Caki2 (cell line): Measurements from ENCODE around the gene ZNF57. TPM values are rescaled to one million over a fixed set of nuclear protein-coding genes. Genes with fewer than 3 reads are reported as not detected.
"Not testable (repeated sequence)": the region's sequence is repeated elsewhere in the genome, so short reads cannot be mapped to it uniquely, and the experiment has no call there.

Experiments used
- DNase-seq: peaks from one replicate; pipeline ENCODE4 v3.0.0-alpha.2; 2015; ENCODE audit warnings: low read depth
- in situ Hi-C: cut with HindIII; loops from 2 replicates; pipeline ENCODE4 v1.10.0; 2016; ENCODE audit warnings: low sequenced_read_pairs, low pct_unique_long_range_greater_than_20kb, mixed read lengths
- total RNA-seq: library from RNA; depleted of rRNA; stranded (reverse); fragments of >200 nt; shearing (Covaris generic); gene quantifications from 2 replicates; pipeline ENCODE4 v1.2.3, GENCODE V29; 2014; ENCODE audit warnings: low replicate concordance; rRNA removed

ZNF57 gene
- total RNA-seq, 1 experiment from 2014 or later = 0.37 TPM

DNA sequence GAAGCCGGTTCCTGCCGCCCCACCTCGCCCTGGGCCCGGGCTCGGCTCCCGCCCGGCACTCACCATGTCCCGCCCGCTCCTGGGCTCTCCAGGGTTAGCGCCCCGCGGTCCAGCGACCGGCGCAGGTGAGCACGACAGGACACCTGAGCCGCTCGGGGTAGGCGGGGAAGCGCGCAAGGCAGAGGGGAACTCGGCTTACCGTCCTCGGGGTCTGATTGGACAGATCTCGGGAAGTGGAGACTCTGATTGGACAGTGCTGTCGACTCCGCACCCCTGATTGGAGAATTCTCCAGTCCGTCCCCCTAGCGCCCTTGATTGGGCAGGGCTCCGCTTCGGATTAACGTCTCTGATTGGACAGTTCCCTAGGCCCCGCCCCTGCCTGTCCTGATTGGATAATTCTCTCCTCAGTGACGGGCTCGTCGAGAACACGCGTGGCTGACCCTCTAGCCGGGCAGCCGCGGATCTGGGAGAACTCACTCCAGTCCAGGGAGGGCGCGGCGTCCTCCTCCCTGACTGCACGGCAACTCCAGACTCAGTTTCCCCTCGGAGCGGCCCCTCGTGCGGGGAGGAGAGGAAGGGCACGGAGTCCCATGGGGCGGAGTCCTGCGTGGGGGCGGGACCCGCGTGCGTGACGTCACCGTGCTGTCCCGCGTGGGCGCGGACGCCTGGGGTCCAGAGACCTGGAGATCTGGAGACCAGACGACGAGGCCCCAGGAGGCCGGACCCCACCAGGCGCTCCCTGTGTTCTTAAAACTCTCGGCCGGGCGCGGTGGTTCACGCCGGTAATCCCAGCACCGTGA, 44.2 kb downstream of the ZNF57 start, which contains the start of gene ZNF77:
Gene ZNF77 (minus strand): TSS at position 197 of the 800 bp plus-strand sequence. CDS start 131 bp downstream, at position 66.
- in situ Hi-C loops = no loop called here
- peak; percentile 92 for DNase-seq

GRCh38 chr19:2945575-2946184, 45.0 kb downstream of the ZNF57 start:
- in situ Hi-C loops = no loop called here
- DNase-seq = no peak

DNA sequence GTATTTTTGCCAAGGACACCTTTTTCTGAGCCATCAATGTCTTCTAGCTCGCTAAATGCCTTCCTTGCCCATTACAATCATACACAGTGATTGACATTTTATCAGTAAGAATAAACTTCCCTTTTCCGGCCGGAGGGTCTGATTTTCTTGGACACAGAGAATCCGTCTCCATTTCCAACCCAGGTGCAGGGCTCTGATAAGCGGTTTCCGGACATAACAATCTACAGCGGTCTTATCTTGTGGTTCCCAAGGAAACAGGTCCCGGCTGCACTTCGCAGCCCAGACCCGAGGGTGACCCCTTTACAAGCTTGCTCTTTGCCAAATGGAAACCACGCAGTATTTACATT, 49.2 kb downstream of the ZNF57 start:
- in situ Hi-C loops = no loop called here
- no peak for DNase-seq

DNA sequence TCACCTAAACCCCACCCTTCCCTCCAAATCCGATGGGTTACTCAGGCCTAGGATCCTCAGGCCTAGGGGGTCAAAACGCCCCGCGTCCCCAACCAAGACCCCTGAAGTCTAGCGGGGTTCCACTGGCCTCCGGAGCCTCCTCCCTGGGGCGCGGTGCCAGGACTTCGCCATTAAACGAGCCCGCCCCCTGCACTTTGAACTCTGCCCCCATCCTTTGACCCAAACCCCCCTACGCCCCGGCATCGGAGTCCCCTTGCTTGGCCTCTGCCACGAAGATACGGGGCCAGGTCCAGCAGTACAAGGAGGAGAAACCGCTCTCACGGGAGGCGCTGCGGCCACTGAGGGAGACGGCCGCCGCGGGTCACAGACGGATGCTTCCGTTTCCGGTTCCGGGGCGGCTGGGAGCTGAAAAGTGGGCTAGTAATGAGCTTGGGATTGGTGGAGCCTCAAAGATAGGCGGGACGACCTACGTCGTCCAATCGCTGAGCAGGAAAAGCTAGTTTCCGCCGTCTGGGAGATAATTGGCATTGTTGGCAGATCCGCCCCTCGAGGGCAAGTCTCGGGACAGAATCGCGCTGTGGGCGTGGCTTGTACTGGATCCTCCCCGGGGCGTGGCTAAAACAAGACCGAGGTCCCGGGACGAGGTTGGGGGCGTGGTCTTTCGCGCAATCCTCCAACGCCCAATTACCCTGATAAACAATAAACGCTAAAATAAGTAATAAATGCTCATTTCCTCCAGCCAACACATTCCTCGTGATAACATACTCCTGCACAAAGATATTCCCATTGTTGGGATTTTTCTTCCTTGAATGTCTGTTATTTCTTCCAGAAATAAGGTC, 49.8 kb downstream of the ZNF57 start:
- peak; percentile 94 for DNase-seq
- in situ Hi-C loops = no loop called here

DNA sequence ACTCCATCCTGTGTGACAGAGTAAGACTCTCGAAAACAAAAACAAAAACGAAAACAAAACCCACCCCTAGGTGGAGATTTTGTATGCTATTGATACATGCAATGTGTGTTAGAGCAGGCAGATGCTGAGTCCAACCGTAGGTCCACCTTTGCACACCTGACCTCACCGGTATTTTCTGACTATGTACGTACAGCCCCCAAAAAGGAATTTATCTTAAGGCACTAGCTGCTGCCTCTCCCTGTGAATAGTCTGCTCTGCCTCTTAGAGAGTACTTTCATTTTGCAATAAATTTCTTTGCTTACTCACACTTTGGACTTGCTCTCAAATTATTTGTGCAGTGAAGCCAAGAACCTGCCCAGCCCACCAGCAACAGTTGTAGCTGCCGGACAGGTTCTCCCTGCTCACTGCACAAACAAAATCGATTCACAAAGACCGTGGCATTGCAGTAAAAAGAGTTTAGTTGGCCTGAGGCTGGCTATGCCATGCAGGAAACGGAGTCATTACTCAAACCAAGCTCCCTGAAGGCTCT, 52.3 kb downstream of the ZNF57 start:
- in situ Hi-C loops = no loop called here
- no peak for DNase-seq

GRCh38 chr19:2957160-2957559, 56.4 kb downstream of the ZNF57 start:
- DNase-seq = no peak
- in situ Hi-C loops = no loop called here

DNA sequence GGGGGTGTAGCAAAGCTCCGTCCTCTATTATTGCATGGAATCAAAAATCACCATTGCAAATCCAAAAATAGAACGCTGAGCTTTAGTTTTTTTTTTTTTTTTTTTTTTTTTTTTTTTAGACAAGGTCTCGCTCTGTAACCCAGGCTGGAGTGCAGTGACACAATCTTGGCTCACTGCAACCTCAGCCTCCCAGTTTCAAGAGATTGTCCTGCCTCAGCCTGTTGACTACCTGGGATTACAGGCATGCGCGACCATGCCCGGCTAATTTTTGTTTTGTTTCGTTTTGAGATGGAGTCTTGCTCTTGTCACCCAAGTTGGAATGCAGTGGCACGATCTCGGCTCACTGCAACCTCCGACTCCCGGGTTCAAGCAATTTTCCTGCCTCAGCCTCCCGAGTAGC, 59.4 kb downstream of the ZNF57 start:
- in situ Hi-C loops = no loop called here

GRCh38 chr19:2962018-2962670, 61.4 kb downstream of the ZNF57 start:
- in situ Hi-C loops = no loop called here
- DNase-seq = peak; percentile 58

More for the DNA sequence above, 59.4 kb downstream of the ZNF57 start:
- DNase-seq = no peak

DNA sequence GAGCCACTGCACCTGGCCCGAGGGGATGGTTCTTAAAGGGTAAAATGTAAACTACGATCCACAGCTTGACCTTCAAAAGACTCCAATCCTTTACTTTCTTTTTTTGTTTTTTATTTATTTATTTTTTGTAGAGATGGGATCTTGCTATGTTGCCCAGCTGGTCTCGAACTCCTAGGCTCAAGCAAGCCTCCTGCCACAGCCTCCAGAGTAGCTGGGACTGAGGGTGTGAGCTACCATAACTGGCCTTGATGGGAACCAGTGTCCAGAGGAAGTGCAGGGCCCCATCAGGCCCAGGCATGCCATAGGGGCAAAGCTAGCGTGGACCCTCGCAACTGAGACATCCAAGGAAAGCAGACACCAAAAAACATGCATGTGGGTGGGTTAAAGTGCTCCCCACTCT, 62.4 kb downstream of the ZNF57 start:
- in situ Hi-C loops = no loop called here
- DNase-seq = no peak

DNA sequence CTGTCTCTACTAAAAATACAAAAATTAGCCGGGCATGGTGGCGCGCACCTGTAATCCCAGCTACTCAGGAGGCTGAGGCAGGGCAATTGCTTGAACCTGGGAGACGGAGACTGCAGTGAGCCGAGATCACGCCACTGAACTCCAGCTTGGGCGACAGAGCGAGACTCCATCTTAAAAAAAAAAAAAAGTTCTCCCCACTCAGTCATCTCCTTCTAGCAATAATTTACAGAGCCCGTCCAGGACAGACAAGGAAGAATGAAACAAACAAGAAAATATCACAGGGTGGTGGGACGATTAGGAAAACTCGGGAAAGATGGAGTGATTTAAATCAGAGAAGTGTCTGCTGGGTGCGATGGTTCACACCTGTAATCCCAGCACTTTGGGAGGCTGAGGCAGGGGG, 62.9 kb downstream of the ZNF57 start:
- in situ Hi-C loops = not testable (repeated sequence)
- peak; percentile 51 for DNase-seq

GRCh38 chr19:2964874-2965273, 64.1 kb downstream of the ZNF57 start:
- in situ Hi-C loops = no loop called here
- no peak for DNase-seq

GRCh38 chr19:2967972-2968371, 67.2 kb downstream of the ZNF57 start:
- no peak for DNase-seq
- in situ Hi-C loops = no loop called here

Other genes starting within 250 kb of the ZNF57 start
- 0.38 and 0.47 TPM in 2 replicates for gene GNG7, start 198.2 kb upstream of the ZNF57 start, total RNA-seq
- 0.17 and 0.23 TPM in 2 replicates for gene DIRAS1, start 179.6 kb upstream of the ZNF57 start, total RNA-seq
- 32.1 and 33.1 TPM in 2 replicates for gene SLC39A3, start 160.9 kb upstream of the ZNF57 start, total RNA-seq
- 47.2 and 62.5 TPM in 2 replicates for gene SGTA, start 117.7 kb upstream of the ZNF57 start, total RNA-seq
- gene THOP1, start 115.4 kb upstream of the ZNF57 start, total RNA-seq = 127 and 192 TPM in 2 replicates
- gene ZNF554, start 81.1 kb upstream of the ZNF57 start, total RNA-seq = 0.41 and 3.2 TPM in 2 replicates
- gene ZNF555, start 59.5 kb upstream of the ZNF57 start, total RNA-seq = 3.9 and 12.4 TPM in 2 replicates
- gene ZNF556, start 33.6 kb upstream of the ZNF57 start, total RNA-seq = 0.20 TPM in 1 of 2 replicates, not detected in the other
- gene ZNF77, start 44.0 kb downstream of the ZNF57 start, total RNA-seq = 2.2 TPM in 1 of 2 replicates, not detected in the other
- 10.5 and 21.3 TPM in 2 replicates for gene TLE6, start 76.6 kb downstream of the ZNF57 start, total RNA-seq
- gene TLE2, start 128.4 kb downstream of the ZNF57 start, total RNA-seq = 3.9 TPM in 1 of 2 replicates, not detected in the other
- gene TLE5, start 161.6 kb downstream of the ZNF57 start, total RNA-seq = 117 and 168 TPM in 2 replicates
- 17.2 and 24.0 TPM in 2 replicates for gene GNA11, start 193.4 kb downstream of the ZNF57 start, total RNA-seq
- gene GNA15, start 235.1 kb downstream of the ZNF57 start, total RNA-seq = not detected in 2 replicates